ENCODE measurements around the gene AK3. TPM values are rescaled to one million over a fixed set of nuclear protein-coding genes. Genes with fewer than 3 reads are reported as not detected.

Gene AK3
- total RNA-seq, 6 donors from 2014 or later, result 33.2 to 81.2 (median 51.7) TPM

- WGBS, 2 donors, result 96 to 98% methylated on average over 4 of the region's 4 CpGs
- no peaks in the 10 kb centered on the region for H3K27me3 ChIP-seq
- no peak overlapping the region for H3K4me3 ChIP-seq
- TF ChIP-seq POLR2AphosphoS5 (IDR thresholded peaks at IDR 0.05), result no peak
- TF ChIP-seq EP300 (IDR thresholded peaks at IDR 0.05), result no peak
- no peak for TF ChIP-seq CTCF (IDR thresholded peaks at IDR 0.05)
- TF ChIP-seq POLR2A (IDR thresholded peaks at IDR 0.05), result no peak
- H3K27ac ChIP-seq, result no peak overlapping the region
- H3K36me3 ChIP-seq, result peaks cover 23 to 47% (median 34%) of the 10 kb centered on the region in 4 donors
- H3K9me3 ChIP-seq, result no peaks in the 10 kb centered on the region
- no peak for ATAC-seq (ENCODE audit: low FRiP score in 2 of 2)
- no peak for DNase-seq
- H3K4me1 ChIP-seq, result no peaks in the 10 kb centered on the region
Observed at GRCh38 chr9:4721736-4722135, 19.3 kb downstream of the AK3 start.

DNA sequence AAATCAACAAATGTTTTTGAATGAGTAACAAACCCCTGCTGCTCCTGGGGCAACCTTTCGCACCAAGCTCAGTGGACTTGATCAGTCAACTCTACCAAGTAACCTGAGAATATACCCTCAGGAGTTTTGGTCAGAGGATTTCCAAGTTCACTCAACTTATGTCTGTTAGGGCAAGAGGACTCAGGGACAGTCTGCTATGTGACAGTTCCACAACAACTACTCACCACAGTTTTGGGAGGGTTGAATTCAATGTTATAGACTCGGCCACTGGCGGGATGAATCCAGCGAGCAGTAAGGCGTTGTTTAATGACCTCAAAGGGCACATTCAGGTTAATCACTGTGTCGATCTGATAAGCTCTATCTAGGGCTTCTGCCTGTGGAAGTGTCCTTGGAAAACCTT lies 22.1 kb downstream of the AK3 start:
- Histone ChIP-seq H3K27me3 (no peaks in the 10 kb centered on the region), H3K4me3 (no peak overlapping the region), H3K27ac (no peak overlapping the region), H3K36me3 (peaks cover 23 to 70% (median 50%) of the 10 kb centered on the region in 4 donors), H3K9me3 (no peaks in the 10 kb centered on the region), H3K4me1 (no peaks in the 10 kb centered on the region)
- no peak for ATAC-seq (ENCODE audit: low FRiP score in 2 of 2)
- WGBS, 2 donors, result 95% methylated on average over 6 of the region's 6 CpGs
- TF ChIP-seq POLR2A (IDR thresholded peaks at IDR 0.05) (no peak), EP300 (IDR thresholded peaks at IDR 0.05) (no peak), CTCF (IDR thresholded peaks at IDR 0.05) (no peak), POLR2AphosphoS5 (IDR thresholded peaks at IDR 0.05) (no peak)
- DNase-seq, result no peak

DNA sequence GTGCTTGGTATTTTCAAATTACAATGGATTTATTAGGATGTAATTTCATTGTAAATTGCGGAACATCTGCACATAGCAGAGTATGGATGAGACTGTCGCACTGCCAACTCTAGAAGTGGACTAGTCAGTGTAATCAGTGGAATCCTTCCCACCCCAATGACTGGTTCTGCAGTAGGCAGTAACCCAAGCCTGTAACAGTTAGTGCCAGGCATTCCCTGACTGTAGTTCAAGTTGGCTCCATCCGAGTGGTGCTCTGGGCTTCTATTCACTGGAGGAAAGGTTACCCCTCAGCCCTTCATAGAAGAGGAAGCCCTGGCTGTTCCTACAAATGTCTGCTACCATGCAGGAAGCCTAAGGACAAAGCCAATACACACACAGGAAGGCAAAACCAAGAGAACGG lies 23.2 kb downstream of the AK3 start:
- H3K27ac ChIP-seq, result no peak overlapping the region
- no peaks in the 10 kb centered on the region for H3K4me1 ChIP-seq
- no peaks in the 10 kb centered on the region for H3K9me3 ChIP-seq
- no peak for ATAC-seq (ENCODE audit: low FRiP score in 2 of 2)
- no peak for DNase-seq
- peaks cover 23 to 76% (median 50%) of the 10 kb centered on the region in 4 donors for H3K36me3 ChIP-seq
- 93 to 97% methylated on average over 3 to 4 of the region's 4 CpGs for WGBS, 2 donors
- no peaks in the 10 kb centered on the region for H3K27me3 ChIP-seq
- H3K4me3 ChIP-seq, result no peak overlapping the region
- TF ChIP-seq CTCF (IDR thresholded peaks at IDR 0.05), result no peak
- no peak for TF ChIP-seq POLR2A (IDR thresholded peaks at IDR 0.05)
- TF ChIP-seq POLR2AphosphoS5 (IDR thresholded peaks at IDR 0.05), result no peak
- no peak for TF ChIP-seq EP300 (IDR thresholded peaks at IDR 0.05)

DNA sequence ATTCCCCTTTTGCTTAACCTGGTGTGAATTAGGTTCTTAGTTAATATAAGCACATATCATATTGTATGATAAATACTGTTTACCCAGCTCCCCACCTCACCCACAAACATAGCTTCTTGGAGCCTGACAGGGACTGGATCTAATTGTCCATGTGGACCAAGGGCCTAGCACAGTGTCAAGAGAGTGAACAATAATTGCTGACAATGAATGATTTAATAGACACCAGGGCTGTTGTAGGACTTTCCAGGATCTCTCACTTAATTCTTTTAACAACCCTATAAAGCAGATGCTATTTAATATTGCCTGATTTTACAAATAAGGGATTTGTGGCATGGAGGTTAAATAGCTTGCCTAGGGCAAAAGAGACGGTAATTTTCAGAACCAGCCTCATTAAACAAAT lies 24.8 kb downstream of the AK3 start:
- Histone ChIP-seq H3K36me3 (peaks cover 18 to 75% (median 44%) of the 10 kb centered on the region in 4 donors), H3K9me3 (no peaks in the 10 kb centered on the region), H3K4me1 (no peaks in the 10 kb centered on the region), H3K27me3 (no peaks in the 10 kb centered on the region), H3K27ac (no peak overlapping the region), H3K4me3 (no peak overlapping the region)
- DNase-seq (no peak), ATAC-seq (ENCODE audit: low FRiP score in 2 of 2) (no peak)
- 96 to 97% methylated on average over 1 of the region's 1 CpG for WGBS, 2 donors
- TF ChIP-seq CTCF (IDR thresholded peaks at IDR 0.05), result no peak
- no peak for TF ChIP-seq EP300 (IDR thresholded peaks at IDR 0.05)
- TF ChIP-seq POLR2AphosphoS5 (IDR thresholded peaks at IDR 0.05), result no peak
- no peak for TF ChIP-seq POLR2A (IDR thresholded peaks at IDR 0.05)

DNA sequence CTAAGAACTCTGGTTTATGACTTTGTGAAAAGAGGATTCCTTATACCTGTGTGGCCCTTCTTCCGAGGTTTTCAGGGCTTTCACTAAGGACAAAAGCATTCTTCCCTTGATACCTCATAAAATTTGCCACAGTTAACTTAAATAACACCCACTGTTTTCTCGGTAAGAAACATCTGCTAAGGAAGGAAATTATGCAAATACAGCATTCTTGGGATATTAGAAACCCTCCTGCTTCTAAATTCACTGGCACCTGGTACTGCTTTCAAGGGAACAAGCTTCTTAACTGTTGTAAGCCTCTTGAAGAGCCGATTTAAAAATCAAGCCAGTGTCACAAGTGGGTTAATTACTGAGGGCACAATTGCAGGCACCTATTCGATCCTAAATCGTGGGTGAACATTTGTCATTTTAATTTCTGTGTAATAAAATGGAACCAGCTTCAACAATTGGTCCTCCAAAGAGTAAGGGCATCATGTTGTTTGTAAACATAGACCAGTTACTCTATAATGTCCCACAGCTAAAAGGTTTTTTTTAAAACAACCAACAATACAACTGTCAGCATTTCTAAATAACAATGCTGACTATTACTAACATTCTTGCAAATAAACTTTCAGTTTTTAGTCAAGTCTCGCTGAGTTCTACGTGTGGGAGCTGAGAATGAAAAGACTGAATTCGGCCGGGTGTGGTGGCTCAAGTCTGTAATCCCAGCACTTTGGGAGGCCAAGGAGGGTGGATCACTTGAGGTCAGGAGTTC lies 26.6 kb downstream of the AK3 start:
- no peak overlapping the region for H3K4me3 ChIP-seq
- H3K27ac ChIP-seq, result no peak overlapping the region
- DNase-seq, result no peak
- H3K9me3 ChIP-seq, result no peaks in the 10 kb centered on the region
- peaks cover 18 to 77% (median 43%) of the 10 kb centered on the region in 4 donors for H3K36me3 ChIP-seq
- no peaks in the 10 kb centered on the region for H3K4me1 ChIP-seq
- 83 to 84% methylated on average over 9 of the region's 9 CpGs for WGBS, 2 donors
- ATAC-seq (ENCODE audit: low FRiP score in 2 of 2), result no peak
- TF ChIP-seq POLR2A (IDR thresholded peaks at IDR 0.05), result no peak
- no peaks in the 10 kb centered on the region for H3K27me3 ChIP-seq

All from upper lobe of left lung (tissue), 6 donors.